Endothelial cell of coronary artery (primary cell): ENCODE data around the gene GTF2F2. TPM values are rescaled to one million over a fixed set of nuclear protein-coding genes. Genes with fewer than 3 reads are reported as not detected.

Experiments used
- total RNA-seq: library from RNA; depleted of rRNA; stranded (reverse); fragments of >200 nt; gene quantifications from 2 replicates; pipeline ENCODE4 v1.2.3, GENCODE V29; 2014

The GTF2F2 gene, protein sequence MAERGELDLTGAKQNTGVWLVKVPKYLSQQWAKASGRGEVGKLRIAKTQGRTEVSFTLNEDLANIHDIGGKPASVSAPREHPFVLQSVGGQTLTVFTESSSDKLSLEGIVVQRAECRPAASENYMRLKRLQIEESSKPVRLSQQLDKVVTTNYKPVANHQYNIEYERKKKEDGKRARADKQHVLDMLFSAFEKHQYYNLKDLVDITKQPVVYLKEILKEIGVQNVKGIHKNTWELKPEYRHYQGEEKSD
- 23.6 and 24.0 TPM in 2 replicates for total RNA-seq

DNA sequence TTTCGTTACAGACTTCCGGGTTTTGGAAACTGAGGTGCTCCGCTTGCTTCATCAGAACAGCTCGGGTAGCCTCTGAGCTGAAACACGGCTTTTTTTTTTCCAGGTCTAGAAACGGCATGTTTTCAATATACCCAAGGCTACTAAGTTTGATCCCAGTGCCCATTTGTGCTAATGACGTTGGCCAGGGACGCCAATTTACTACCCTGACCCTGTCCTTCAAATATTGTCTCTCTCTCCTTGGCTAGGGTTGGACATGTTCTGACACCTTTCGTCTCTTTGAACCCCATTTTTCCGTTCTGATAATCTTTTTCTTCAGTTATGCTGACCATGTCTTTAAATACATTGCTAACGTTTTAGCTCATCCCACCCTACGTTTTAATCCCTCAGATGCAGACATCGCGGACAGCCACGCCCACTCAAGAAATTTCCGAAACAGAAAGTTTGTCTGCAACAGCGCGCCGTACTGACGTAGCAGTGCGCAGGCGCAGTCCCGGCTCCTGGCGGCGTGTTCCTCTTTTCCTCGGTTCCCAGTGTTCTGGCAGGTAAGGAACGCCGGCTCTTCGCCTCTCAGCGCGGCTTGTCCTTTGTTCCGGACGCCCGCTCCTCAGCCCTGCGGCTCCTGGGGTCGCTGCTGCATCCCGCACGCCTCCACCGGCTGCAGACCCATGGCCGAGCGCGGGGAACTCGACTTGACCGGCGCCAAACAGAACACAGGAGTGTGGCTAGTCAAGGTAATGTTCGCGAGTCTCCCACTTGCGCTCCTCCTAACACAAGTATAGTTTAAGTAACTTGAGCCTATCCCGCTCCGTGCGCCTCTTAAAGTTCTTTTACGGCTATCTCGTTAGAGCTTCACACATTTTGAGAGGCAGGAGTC, at the start of gene GTF2F2:
TSS of gene GTF2F2 (plus strand) at position 520 of the 874 bp plus-strand sequence. CDS start at position 666, 146 bp downstream.

DNA sequence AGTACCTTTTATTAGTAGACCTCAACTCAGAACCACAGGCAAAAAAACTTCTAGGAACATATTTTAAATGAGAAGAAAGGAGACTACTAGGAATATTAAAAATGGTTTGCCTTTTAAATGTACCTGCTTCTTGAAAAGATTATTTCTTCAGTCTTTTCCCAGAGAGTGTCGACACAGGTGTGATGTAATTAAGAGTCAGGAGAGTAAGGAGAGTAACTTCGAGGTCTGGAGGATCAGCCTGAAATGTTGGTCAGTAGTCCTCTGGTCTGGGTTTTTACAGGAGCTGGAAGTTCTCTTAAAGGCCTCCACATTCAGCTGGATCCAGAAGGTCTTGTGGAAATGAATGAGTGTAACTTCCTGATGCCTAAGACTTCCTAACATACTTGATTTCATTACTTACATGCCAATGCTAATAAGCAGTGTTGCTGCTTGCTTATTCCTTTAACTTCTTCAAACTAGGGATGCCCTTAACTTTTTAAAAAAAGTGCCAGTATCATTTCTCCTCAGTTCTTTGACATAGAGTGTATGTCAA, 80.5 kb downstream of the GTF2F2 start, which contains the start of gene KCTD4:
TSS of gene KCTD4 (minus strand) at position 345 of the 532 bp plus-strand sequence. CDS start 6,478 bp downstream, outside the sequence.

Other genes with a start within 250 kb of the GTF2F2 start
- gene NUFIP1, start 131.0 kb upstream of the GTF2F2 start, total RNA-seq: 2.0 and 2.3 TPM in 2 replicates
- gene GPALPP1, start 131.0 kb upstream of the GTF2F2 start, total RNA-seq: 26.4 and 30.3 TPM in 2 replicates
- gene KCTD4, start 80.5 kb downstream of the GTF2F2 start, total RNA-seq: not detected in 2 replicates
- 2,421 and 4,524 TPM in 2 replicates for gene TPT1, start 220.7 kb downstream of the GTF2F2 start, total RNA-seq